NCI-H748 (cell line): ENCODE results near the gene PUS7.
"Not testable (repeated sequence)": the region's sequence is repeated elsewhere in the genome, so short reads cannot be mapped to it uniquely, and the experiment has no call there.

Source experiments
- DNase-seq: peaks from one replicate; lab custom pipeline; 2025; ENCODE audit not compliant: unreplicated experiment; lab: John Stamatoyannopoulos, UW

Gene PUS7

GRCh38 chr7:105502173-105502572 lies 19.9 kb downstream of the PUS7 start:
- DNase-seq = no peak

DNA sequence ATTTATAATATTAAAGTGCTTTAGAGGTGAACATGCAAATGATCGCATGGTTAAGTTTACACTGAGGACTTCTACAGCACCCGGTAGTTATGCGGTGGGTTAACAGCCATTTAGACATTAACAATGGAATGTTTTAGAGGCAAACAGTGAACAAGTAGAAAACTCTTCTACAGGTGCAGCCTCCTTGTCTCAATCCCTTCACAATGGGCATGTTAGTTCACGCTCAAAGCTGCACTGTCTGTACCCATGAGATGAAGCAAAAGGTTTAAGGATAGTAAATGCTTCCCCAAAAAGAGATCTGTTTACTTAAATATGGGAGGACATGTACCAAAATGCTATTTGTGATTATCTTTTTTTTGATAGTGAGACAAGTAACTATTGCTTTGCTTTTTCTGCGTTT lies 25.1 kb downstream of the PUS7 start:
- DNase-seq = no peak

GRCh38 chr7:105496521-105496920 lies 25.6 kb downstream of the PUS7 start:
- no peak for DNase-seq

- no peak for DNase-seq
Measured at GRCh38 chr7:105493923-105494315, 28.2 kb downstream of the PUS7 start.

- DNase-seq = no peak
Measured at GRCh38 chr7:105493196-105493922, 28.7 kb downstream of the PUS7 start.

DNA sequence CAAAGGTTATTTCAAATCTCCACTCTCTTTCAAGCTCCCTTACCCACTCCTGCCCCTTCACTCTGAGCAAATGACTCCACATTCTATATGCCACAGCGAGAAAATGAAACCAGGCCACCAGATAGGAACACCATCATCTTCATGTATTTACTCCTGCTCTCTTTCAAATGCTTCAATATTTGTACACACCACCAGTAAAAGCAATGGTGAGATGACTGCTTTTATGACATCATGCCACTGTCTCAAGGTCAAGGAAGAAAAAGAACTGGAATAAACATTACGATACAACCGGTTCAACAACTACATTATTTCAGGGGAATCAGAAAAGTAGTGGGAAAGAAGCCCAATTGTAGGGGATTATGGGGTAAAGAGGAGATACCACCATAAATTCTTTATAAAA lies 32.7 kb downstream of the PUS7 start:
- no peak for DNase-seq

DNA sequence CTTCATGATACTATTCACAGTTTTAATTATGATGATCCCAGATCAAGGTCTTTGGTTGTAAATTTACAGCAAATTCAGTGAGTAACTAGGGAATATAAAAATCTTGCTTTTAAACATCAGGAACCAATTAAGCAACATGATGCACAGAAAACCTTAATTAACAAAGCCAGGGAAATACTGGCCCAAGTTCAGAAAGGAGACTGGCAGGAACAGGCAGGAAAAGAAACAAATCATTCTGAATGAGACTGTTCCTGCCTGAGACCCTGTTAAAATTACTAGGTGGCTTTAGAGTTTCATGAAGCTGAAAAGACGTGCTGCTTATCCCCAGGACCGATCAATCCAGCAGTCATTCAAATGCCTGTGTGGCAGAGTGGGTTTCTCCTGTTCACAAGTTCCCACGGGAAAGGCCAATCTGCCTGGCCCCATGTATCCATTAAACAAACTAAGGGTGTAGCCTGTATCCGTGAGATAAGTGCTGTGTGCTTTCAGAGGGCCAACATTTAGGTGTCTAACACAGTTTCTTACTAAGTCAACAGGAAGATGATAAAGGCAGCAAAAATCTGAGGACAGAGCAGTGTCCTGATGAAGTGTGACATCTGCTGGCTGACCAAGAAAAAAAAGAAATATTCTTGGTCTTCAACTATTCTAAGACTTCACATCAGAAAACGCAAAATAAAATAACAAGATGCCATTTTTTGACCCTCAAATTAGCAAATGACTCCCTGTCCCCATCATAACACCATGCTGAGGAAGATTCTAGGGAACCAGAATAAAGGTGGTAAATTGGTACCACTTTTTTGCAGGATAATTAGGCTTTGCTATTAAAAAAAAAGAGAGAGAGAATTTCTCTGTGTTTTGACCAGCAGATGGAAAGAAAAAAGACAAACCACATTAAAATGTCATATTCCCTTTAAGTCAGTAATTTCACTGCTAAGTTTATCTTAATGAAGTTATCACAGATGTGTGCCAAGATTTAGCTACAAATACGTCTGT lies 34.2 kb downstream of the PUS7 start:
- peak; percentile 36 for DNase-seq

DNA sequence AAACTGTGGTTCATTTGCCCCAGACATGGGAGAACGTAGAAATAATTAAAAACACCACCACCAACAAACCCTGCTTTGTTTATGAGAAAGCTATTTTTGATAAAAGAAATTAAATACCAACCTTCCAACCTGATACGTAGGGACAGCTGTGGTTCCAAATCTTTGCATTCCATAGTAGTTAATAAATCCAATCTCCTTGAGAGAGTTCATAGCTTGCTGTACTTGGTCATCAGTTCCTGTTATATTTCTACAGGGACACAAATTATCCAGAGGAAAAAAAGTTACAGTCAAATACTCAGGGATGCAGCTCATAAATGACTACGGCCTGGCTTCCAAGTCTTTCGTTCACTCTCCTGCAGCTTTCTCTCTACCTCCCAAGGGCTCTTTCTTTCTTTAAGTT lies 41.1 kb downstream of the PUS7 start:
- no peak for DNase-seq

GRCh38 chr7:105478606-105479005 lies 43.5 kb downstream of the PUS7 start:
- no peak for DNase-seq

DNA sequence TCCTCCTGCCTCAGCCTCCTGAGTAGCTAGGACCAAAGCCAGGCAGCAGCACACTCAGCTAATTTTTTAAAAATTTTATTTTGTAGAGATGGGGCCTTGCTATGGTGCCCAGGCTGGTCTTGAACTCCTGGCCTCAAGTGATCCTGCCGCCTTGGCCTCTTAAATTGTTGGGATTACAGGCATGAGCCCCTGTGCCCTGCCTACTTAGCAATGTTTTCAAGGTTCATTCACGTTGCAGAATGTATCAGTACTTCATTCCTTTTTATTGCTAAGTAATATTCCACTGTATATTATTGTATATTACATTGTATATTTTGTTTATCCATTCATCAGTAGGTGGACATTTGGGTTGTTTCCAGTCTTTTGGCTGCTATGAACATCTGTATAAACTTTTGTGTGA lies 44.2 kb downstream of the PUS7 start:
- DNase-seq = no peak

DNA sequence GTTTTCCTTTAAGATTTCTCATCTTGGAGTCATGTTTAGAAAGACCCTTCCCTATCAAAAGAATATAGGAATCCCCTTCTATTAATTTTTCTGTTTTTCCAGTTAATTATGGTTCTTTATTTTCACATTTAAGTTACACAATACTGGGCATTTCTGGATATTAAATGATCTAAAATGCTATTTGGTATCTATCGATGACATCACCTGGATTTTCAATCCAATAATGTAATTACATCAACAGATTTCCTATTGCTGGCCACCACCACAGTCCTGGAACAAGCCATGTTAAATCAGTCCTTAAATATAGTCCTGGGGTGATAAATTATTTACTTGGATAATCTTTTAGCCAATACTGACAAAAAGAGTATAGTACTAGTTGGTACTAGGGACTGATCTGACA lies 48.0 kb downstream of the PUS7 start:
- DNase-seq = no peak

- no peak for DNase-seq
Measured at GRCh38 chr7:105473163-105473562, 48.9 kb downstream of the PUS7 start.

DNA sequence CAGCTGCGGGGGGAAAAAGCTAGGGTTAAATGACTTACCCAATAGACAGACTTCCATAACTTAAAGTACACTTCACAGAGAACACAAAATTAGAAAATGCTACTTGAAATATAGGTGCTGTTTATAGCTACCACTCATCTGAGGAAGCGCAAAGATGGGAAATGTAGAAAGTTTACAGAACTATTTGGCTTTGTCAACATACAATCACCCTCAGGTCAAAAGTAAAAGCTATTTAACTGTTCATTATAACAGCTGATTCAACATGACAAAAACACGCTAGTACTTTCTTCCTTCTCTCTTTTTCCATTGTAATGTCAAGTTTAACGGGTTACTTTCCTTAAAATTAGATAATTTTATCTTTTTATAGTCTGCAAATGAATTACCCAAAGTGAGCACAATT lies 51.2 kb downstream of the PUS7 start:
- DNase-seq = no peak

- no peak for DNase-seq
Measured at GRCh38 chr7:105470090-105470489, 52.0 kb downstream of the PUS7 start.

GRCh38 chr7:105462765-105463420 lies 59.2 kb downstream of the PUS7 start:
- DNase-seq = no peak

DNA sequence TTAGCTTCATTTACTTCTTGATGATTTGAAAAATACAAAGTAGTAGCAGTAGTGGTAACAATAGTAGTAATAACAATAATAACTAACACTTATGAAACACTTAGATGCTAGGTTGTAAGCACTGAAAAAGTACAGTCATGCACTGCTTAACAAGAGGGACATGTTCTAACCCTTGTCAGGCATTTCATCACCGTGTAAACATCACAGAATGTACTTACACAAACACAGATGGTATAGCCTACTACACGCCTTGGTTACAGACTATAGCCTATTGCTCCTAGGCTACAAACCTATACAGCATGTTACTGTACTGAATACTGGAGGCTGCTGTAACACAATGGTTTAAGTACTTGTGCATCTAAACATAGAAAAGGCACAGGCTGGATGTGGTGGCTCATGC lies 60.6 kb downstream of the PUS7 start:
- DNase-seq = no peak

GRCh38 chr7:105457619-105458225 lies 64.3 kb downstream of the PUS7 start:
- no peak for DNase-seq

DNA sequence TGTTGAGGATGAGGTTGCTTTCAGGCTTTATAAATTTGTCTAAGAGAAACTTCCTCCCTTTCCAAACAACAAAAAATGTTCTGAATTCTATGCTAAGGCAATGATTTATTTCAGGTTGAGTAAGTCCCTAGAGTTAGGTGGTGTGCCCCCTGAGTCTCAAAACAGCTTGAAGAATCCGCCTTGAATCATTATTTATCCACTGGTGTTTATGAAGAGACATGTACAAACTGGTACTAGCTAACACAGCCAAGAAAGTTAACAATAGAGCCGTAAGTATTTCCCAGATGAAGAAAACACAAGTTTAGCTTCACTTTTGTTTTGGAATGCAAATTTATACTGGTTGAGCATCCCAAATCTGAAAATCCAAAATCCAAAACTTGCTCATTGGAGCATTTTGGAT lies 67.2 kb downstream of the PUS7 start:
- DNase-seq = no peak

- DNase-seq = no peak
Measured at GRCh38 chr7:105454095-105454747, 67.8 kb downstream of the PUS7 start.

- DNase-seq = no peak
Measured at GRCh38 chr7:105452085-105452484, 70.0 kb downstream of the PUS7 start.

DNA sequence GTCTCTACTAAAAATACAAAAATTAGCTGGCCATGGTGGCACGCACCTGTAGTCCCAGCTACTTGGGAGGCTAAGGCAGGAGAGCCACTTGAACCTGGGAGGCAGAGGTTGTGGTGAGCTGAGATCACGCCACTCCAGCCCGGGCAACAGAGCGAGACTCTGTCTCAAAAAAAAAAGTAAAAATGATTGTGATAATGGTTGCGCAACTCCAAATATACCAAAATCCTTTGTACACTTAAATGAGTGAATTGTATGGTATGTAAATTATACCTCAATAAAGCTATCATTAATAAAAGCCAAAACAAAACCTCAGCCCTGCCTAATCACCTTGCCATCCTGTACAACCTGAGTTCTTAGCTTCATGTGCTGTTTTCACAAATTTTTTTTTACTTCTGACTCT lies 71.2 kb downstream of the PUS7 start:
- not testable (repeated sequence) for DNase-seq
